NCI-H2081 treated with DMSO at 0.1 percent for 48 hours (cell line): ENCODE data around the gene ATAD3C.
"Not testable (repeated sequence)": the region's sequence is repeated elsewhere in the genome, so short reads cannot be mapped to it uniquely, and the experiment has no call there.

Source experiments
- DNase-seq: peaks from one replicate; lab custom pipeline; 2025; lab: John Stamatoyannopoulos, UW

The ATAD3C gene

DNA sequence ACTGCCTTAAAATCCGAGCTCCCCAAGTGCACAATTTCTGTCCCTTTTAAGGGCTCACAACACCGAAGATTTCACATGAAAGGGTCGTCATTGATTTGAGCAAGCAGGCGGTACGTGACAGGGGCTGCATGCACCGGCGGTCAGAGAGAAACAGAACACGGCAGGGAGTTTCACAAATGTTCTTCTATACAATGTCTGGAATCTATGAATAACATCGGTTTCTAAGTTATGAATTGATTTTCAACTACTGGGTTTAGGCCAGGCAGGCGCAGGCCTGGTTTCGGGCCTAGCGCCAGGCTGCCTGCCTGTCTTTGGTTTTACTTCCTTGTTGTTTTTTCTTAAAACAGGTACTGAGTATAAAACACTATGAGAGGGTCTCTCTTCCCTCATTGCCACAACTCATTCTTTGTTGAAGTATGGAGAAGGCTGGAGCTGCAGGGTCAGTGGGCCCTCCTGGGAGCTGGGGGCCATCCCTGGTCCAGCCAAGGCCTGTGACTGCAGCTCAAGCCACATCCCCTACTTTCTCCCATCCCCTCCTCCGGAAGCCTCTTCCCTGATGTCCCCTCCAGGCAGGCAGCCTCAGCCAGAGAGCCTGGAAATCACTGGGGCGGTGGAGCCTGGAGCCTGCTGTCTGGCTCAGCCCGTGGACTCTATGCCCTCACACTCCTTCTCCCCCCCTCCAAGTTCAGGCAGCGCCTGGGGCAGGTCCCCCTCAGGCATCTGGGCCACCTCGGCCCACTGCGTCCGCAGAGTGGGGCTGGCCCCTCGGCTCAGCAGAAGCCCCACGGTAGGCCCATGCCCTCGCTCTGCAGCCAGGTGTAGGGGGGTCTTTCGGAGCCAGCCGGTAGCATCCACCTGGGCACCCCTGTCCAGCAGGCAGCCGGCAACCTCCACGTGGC is 30.8 kb upstream of the ATAD3C start:
- no peak for DNase-seq

DNA sequence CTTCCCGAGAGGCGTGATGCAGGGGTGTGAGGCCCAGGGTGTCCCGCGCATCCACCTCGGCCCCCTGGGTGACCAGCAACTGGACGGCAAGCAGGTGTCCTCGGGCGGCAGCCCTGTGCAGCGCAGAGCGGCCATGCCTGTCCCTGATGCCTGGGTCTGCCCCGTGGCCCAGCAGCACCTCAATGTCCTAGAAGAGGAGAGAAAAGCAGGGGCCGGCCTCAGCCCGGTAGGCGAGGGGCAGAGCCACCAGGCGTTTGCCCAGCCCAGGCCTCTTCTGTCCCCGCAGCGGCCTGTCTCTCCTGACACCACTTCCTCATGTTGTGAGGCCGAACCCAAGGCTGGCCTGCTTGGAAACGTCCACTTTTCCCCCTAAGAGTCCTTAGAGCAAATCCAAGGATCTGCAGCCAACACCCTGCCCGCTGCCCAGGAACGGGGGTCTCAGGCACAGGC is 30.1 kb upstream of the ATAD3C start:
- no peak for DNase-seq

DNA sequence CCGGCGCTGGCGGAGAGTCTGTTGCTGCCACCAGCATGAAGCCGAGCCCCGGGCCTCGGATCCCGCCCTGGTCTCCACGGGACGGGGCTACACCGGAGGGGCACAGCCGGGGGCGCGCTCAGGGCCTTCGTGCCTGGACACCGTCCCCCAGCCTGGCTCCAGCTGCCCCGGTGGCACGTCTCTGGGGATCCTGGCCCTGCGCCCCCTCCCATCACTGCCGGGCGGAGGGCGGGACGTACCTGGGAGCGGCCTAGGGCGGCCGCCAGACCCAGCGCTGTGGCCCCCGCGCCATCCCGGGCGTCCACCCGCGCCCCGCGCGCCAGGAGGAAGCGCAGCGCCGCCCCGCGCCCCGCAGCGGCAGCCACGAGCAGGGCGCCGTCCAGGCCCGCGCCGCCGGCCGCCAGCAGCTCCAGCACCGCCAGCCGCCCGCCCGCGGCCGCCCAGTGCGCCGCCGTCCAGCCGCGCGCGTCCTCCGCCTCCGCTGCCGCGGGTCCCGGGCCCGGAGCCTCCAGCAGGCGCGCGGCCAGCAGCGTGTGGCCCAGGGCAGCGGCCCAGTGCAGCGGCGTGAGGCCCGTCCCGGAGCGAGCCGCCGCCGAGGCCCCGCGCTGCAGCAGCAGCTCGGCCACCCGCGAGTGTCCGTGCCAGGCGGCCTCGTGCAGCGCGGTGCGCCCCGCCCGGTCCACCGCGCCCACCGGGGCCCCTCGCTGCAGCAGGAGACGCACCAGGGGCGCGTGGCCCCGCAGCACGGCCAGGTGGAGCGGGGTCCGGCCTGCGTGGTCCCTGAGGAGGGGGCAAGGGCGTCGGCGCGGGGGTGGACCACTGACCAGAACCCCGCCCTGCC is 29.5 kb upstream of the ATAD3C start:
- no peak for DNase-seq

DNA sequence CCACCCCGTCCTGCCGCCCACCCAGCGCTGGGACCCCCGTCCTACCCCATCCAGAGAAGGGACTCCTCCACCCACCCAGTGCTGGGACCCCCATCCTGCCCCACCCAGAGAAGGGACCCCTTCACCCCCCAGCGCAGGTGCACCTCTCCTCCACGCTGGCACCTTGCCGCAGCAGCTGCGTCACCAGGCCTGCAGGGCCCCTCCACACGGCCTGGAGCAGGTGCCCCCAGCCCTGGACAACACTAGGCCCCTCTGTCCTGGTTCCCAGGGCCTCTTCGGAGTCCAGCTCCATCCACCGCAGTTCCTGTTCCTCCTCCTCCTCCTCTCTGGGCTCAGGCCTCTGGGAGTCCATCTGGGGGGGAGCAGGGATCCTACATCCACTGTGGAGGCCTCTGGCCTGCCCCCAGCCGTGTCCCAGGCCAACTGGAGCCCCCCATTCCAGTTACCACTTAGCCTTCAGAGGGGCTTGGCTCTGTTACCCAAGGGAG is 28.8 kb upstream of the ATAD3C start:
- DNase-seq: no peak

DNA sequence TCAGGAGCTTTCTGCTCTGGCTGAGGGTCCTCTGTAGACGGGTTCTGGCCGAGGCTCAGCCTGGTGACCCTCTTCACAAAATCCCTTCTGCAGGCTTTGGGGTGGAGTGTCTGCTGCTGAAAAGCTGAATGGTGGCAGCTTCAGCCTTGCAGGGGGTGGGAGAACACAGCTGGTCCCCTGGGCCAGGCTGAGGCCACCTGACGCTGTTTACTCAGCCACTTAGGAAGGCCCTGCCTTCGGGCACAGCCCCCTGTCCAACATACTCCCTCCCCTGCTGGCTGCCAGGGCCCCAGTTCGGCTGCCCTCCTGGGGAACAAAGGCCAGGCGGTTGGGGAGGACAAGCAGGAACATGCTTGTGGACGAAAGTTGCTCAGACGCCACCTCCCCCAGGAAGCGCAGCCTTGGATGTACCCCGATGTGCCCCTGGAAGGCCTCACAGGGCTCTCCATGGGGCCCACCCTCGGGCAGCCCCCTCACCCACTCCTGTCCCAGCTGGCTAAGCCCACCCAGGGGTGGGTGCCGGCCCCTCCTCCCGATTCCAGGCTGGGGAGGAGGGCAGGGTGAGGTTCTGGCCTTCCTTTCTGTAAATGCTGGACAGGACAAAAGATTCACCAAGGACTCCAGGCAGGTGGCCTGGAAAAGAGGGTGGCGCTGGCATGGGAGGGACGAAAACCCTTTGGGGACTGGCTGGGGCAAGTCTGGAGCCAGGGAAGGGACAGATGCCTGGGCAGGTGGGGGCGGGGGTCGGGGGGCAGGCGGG is 28.2 kb upstream of the ATAD3C start, which contains the start of gene ANKRD65:
Gene ANKRD65 (minus strand): TSS at position 130 of the 760 bp plus-strand sequence. CDS start 271 bp downstream, outside the sequence.
- DNase-seq: no peak

DNA sequence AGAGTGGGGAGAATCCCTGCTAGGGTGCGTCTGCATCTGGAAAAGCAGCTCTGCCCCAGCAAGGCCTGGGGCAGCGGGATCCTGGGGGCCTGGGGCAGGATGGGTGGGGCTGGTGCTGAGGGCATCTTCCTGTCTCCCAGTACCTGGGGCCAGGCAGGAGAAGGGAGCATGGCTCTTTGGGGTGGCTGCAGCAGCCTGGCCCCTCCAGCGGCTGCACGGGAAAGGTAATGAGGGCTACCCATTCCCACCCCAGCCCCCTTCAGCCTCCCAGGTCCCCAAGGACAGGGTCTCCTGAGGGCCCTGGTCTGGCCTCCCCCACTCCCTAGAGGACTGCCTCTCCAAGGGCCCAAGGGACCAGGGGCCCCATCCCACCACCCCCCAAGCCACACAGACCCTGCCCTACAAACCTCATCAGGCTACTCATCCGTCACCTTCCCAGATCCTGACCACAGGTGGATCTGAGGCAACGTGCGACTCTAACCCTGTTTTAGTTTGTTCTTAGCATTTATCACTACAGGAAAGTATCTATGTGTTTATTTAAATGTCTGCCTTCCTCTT is 27.5 kb upstream of the ATAD3C start:
- no peak for DNase-seq

DNA sequence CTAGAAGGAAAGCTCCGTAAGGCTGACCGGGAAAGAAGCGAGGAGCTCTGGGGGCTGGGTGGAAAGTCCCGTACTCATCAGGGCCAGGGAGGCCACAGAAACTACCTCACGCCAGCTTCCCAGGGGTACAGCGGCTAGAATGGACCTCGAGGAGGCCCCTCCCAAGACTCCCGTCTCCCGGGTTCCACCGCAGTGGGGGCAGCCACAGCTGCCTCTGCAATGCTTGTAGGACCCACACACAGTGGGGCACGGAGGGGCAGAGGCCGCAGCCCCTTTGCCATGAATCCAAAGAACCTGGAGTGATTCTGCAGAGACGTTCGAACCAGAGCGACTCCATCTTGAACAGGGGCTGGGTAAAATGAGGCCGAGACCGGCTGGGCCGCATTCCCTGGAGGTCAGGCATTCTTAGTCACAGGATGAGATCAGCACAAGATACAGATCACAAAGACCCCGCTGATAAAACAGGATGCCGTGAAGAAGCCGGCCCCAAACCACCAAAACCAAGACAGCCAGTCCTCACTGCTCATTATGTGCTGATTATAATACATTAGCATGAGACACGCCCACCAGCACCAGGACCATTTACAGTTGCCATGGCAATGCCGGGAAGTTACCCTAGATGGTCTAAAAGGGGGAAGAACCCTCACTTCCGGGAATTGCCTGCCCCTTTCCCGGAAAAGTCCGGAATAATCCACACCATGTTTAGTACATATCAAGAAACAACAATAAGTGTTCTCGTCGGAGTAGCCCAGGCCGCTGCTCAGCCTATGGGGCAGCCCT is 26.8 kb upstream of the ATAD3C start:
- no peak for DNase-seq

DNA sequence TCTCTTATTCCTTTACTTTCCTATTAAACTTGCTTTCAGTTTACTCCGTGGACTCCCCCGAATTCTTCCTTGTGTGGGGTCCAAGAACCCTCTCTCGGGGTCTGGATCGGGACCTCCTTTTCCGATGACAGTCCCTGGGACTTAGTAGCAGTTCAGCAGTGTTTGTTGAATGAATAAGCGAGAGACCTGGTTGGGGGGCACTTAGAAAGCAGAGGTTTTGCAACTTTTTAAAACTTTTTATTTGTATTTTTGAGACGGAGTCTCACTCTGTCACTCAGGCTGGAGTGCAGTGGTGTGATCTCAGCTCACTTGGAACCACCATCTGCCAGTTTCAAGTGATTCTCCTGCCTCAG is 26.3 kb upstream of the ATAD3C start:
- DNase-seq: no peak

DNA sequence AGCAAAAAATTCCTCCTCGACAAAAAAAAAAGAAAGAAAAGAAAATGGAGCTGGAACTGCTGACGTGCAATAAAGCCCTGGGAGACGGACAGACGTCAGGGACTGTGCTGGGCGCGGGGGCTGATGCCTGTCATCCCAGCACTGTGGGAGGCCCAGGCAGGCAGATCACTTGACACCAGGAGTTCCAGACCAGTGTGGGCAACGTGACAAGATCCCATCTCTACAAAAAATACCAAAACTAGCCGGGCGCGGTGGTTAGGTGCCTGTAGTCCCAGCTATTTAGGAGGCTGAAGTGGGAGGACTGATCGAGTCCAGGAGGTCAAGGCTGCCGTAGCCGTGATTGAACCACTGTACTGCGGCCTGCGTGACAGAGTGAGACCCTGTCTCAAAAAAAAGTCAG is 24.8 kb upstream of the ATAD3C start:
- no peak for DNase-seq

DNA sequence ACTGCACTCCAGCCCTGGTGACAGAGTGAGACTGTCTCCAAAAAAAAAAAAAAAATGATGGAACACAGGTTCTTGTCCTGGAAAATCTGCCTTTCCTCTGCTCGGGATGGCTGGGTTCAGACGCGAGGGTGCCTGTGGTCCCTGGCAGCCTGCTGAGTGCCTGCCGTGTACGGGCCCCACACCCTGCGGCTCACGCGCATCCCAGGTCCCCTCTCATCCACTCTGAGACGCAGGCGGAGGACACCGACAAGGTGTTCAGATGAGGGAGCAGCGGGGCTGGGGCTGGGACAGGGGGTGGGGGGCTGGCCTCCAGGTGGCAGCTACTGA is 24.1 kb upstream of the ATAD3C start:
- DNase-seq: no peak

DNA sequence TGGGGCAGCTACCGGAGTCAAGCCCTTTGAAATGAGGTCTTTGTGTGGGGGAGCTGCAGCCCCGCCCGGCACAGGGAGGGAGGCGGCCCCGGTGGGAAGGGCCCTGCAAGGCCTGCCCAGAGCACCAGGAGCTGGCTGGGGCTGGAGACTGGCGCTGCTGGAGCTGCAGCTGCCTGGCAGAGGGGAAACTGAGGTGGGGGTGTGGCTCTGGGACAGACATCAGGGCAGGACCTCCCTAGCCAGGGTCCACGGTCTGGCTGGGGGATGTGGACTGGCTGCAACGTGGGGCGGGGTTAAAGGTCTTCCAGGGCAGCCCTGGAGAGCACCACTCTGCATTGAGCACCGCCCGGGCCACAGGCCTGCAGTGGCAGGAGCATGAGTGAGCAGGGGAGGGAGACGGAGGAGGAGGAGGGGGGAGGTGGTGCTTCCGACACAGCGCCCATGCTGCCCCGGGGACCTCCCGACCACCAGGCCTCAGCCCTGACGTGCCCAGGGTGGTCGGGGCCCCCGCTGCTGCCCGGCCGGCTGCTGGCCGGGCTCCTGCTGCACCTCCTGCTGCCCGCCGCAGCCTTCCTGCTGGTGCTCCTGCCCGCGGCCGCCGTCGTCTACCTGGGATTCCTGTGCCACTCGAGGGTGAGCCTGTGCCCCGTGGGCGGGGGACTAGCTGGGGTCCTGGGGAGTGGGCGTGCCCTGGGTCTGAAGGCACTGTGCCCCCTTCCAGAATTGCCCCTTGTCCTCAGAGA is 23.6 kb upstream of the ATAD3C start:
- no peak for DNase-seq

DNA sequence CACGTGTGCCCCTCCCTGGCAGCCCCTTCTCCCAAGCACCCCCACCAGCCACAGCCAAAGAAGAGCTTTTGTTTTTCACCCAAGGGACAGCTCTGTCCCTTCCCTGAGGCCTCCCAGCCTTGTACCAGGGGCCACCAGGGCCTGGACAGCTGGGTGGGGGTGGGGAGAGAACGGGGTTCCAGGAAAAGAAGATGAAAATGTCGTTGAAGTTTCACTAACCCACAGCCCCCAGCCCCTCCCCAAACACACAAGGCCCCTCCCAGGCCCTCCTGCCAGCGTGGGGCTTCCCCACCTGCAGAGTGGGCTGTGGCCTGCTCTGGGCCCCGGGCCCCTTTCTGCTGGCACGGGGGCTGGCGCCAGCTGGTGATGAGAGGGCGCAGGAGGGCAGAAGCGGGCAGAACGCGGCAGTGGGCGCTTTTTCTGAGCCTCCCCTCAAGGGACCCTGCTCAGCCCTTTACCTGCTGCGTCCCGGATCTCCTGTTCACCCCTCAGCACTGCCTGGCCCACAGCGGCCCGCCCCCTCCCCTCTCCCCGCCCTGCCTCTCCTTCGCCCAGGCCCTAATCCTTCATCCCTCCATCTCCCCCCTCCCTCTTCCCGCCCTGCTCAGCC is 22.9 kb upstream of the ATAD3C start:
- DNase-seq: no peak

DNA sequence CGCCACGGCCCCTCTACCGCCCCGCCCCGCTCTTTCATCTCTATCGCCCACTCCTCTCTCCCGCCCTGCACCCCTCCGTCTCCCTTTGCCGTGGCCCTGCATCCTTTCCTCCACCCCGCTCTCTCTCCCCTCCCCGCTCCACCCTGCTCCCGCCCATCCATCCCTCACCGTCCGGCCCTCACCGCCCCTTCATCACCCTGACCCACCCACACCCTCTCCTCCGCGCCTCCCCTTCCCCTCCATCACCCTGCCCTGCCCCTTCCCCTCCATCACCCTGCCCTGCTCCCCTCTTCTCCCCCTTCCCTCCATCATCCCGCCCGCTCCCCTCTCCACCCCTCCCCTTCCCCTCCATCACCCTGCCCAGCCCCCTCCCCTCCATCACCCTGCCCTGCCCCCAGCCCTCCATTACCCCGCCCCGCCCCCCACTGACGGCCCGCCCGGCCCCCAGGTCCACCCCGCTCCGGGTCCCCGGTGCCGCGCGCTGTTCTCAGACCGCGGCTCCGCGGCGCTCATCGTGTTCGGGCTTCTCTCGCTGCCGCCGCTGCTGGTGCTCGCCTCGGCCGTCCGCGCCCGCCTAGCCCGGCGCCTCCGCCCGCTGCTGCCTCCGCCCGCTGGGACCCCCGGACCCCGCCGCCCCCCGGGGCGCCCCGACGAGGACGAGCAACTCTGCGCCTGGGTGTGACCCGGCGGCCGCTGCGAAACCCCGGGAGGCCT is 22.2 kb upstream of the ATAD3C start:
- DNase-seq: no peak

DNA sequence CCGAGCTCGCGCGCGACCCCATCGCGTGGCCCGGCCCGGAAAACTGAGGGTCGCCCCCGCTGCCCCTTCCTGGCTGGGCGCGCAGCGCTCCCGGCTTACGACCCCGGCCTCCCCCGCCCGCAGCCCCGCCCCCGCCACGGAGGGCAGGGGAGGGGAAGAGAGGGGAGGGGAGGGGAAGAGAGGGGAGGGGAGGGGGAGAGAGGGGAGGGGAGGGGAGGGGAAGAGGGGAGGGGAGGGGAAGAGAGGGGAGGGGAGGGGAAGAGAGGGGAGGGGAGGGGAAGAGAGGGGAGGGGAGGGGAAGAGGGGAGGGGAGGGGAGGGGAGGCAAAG is 21.7 kb upstream of the ATAD3C start:
- no peak for DNase-seq

DNA sequence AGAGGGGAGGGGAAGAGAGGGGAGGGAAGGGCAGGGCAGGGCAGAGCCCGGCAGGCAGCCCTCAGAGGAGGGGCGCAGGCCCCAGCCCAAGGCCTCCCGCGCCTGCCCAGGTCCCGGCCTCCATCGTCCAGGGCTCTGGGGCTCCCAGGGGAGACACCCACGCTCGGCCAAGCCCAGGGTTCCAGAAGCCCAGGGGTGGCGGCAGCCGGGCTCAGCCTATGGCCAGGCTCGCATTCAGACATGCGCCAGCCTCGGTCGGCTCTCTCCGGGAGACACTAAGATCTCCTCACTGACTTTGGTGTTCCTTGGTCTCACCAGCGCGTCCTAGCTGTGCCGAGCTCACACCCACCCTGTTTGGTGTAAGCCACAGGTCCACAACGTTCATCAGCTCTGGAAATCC is 21.3 kb upstream of the ATAD3C start:
- DNase-seq: no peak

DNA sequence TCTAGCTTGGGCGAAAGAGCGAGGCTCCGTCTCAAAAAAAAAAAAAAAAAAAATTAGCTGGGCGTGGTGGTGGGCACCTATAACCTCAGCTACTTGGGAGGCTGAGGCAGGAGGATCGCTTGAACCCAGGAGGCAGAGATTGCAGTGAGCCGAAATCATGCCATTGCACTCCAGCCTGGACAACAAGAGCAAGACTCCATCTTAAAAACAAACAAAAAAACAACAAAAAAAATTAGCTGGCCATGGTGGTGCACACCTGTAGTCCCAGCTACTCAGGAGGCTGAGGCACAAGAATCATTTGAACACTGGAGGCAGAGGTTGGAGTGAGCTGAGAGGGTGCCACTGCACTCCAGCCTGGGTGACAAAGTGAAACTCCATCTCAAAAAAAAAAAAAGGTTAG is 20.5 kb upstream of the ATAD3C start:
- not testable (repeated sequence) for DNase-seq

DNA sequence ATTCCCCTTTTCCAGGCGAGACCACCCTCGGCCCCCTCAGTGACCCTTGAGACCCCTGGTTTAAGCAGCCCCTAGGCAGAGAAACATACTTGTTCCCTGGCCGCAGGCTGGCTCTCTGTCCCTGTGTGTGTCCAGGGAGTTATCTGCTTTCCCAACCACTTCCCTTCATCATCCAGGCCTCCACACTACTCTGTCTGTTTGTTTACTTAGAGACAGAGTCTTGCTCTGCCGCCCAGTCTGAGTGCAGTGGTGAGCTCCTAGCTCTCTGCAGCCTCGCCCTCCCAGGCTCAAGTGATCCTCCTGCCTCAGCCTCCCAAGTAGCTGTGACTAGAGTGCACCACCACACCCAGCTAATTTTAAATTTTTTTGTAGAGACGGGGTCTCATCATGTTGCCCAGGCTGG is 19.8 kb upstream of the ATAD3C start:
- no peak for DNase-seq

DNA sequence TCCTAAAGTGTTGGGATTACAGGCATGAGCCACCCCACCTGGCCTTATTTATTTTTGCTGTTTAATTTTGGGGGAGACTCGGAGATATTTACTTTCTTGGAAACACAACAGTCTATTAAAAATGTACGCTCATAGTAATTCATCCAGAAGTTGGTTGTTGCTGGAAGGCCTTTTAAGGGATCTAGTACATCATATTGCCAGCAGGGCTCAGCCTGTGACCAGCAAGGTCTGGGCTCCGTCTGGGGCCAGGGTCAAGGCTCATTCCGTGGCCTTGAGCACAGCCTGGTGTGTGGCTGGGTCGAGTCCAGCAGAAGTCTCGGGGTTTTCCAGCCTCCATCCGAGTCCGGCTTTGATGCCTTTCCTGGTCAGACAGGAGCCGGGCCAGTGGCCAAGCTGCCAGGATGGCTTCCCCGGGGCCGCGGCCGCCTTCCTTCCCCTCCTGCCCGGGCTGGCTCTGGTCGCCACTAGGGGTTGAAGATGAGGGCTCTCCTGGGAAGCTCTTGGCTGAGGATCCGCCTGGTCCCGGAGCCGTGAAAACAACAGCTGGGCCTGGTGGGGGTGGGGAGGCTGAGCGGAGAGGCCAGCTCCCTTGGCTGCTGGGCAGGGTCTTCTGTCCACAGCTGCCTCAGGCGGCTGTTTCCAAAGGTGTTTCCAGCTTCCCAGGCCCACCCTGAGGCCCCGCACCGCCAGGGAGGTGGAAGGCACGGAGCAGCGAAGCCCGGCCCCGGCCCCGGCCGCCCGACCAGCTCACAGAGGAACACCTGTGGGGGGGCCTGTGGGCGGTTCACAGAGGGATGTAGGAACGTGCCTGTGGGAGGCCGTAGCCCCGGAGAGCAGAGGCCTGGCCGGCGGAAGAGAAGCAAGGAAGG is 19.1 kb upstream of the ATAD3C start:
- DNase-seq: no peak
